Measurements from ENCODE around the gene C6orf136.

C6orf136 gene

DNA sequence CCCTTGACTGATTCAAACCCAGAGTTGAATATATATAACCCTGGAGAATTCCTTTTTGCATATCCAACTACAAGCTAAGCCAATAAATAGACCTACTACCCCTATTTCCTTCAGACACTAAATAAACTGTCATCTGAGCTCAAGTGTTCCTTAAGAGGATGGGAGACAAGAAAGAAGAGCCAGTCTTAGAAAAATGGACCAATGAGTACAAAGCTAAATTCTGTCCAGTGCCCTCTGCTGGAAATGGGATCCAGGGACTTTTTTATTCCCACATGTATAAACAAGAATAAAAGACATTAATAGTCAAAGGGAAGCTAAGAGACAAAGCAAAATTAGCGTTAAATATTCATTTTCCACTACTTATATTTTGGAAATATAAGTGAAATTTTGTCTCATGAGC lies 34.7 kb upstream of the C6orf136 start:
- in situ Hi-C loops (cut with HindIII; ENCODE audit: low sequenced_read_pairs), result loop anchor here (5.0 kb wide), 1 partner anchor 50 kb away; no protein-coding TSS in a partner anchor
- H3K4me3 ChIP-seq (ENCODE audit: low read depth, low read length), result no peak overlapping the region
- no peak for DNase-seq (ENCODE audit: low read depth)
- peak; percentile 44 for TF ChIP-seq CTCF (IDR thresholded peaks at IDR 0.05; ENCODE audit: low read depth, low read length, missing control alignments)

- DNase-seq (ENCODE audit: low read depth), result peak; percentile 84
- no peak for TF ChIP-seq CTCF (IDR thresholded peaks at IDR 0.05; ENCODE audit: low read depth, low read length, missing control alignments)
- no peak overlapping the region for H3K4me3 ChIP-seq (ENCODE audit: low read depth, low read length)
- in situ Hi-C loops (cut with HindIII; ENCODE audit: low sequenced_read_pairs), result loop anchor here (5.0 kb wide), 1 partner anchor 50 kb away; no protein-coding TSS in a partner anchor
These were observed 34.2 kb upstream of the C6orf136 start for GRCh38 chr6:30612687-30613248.

DNA sequence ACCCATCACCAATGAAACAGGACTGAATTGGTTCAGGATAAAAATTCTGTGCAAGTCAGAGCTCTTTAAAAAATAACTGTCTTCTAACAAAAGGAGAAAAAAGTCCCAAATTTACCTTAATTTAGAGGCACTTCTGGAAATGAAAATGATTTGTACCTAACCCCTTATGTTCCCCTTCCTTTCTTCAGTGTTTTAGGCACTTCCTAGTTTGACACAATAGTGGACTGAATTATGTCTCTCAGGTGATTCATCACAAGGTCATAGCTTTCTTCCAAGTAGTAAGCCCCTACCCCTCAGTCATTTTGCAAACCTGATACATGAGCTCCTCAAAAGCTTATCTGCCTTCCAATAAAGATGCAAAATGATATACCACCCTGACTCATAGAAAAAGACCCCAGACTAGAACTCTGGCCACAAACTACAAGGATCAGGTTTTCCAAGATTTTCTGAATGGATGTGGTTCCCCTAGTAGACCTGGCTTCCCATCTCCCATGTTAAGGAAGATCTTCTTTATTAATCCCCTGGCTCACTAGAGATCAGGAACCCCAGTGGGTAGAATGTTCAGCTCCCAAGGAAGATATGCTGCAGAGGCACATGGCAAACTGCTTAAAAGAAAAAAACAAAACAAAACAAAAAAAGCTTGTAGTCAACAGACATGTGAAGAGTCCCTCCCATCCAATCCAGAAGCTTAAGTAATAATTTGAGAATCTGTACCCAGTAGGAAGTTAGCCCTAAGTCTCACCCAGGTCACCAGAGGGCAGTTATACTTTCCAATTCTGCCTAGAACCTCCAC lies 33.5 kb upstream of the C6orf136 start:
- H3K4me3 ChIP-seq (ENCODE audit: low read depth, low read length), result no peak overlapping the region
- no peak for TF ChIP-seq CTCF (IDR thresholded peaks at IDR 0.05; ENCODE audit: low read depth, low read length, missing control alignments)
- in situ Hi-C loops (cut with HindIII; ENCODE audit: low sequenced_read_pairs), result loop anchor here (5.0 kb wide), 1 partner anchor 51 kb away; no protein-coding TSS in a partner anchor
- no peak for DNase-seq (ENCODE audit: low read depth)

GRCh38 chr6:30614044-30614842 lies 32.7 kb upstream of the C6orf136 start:
- TF ChIP-seq CTCF (IDR thresholded peaks at IDR 0.05; ENCODE audit: low read depth, low read length, missing control alignments), result no peak
- in situ Hi-C loops (cut with HindIII; ENCODE audit: low sequenced_read_pairs), result loop anchor here (5.0 kb wide), 1 partner anchor 52 kb away; no protein-coding TSS in a partner anchor
- no peak for DNase-seq (ENCODE audit: low read depth)
- H3K4me3 ChIP-seq (ENCODE audit: low read depth, low read length), result peak overlapping the region; percentile 54

GRCh38 chr6:30614843-30615218 lies 32.1 kb upstream of the C6orf136 start:
- no peak for TF ChIP-seq CTCF (IDR thresholded peaks at IDR 0.05; ENCODE audit: low read depth, low read length, missing control alignments)
- in situ Hi-C loops (cut with HindIII; ENCODE audit: low sequenced_read_pairs), result loop anchor here (5.0 kb wide), 1 partner anchor 53 kb away; no protein-coding TSS in a partner anchor
- peak; percentile 98 for DNase-seq (ENCODE audit: low read depth)
- peak overlapping the region; percentile 54 for H3K4me3 ChIP-seq (ENCODE audit: low read depth, low read length)

- peak; percentile 91 for DNase-seq (ENCODE audit: low read depth)
- in situ Hi-C loops (cut with HindIII; ENCODE audit: low sequenced_read_pairs), result no loop called here
- H3K4me3 ChIP-seq (ENCODE audit: low read depth, low read length), result peak overlapping the region; percentile 54
- TF ChIP-seq CTCF (IDR thresholded peaks at IDR 0.05; ENCODE audit: low read depth, low read length, missing control alignments), result no peak
These were observed 31.5 kb upstream of the C6orf136 start for GRCh38 chr6:30615219-30615957.

Data from astrocyte of the cerebellum (primary cell).